IMR-90 (cell line): ENCODE results near the gene SPATS2L. TPM values are rescaled to one million over a fixed set of nuclear protein-coding genes. Genes with fewer than 3 reads are reported as not detected.

Experiments
- ATAC-seq: fragments of 200-7000 bp; cut with Tn5 transposase; 2 replicates; pipeline ENCODE4 v1.9.1; 2020; ENCODE audit warnings: low read depth, mild to moderate bottlenecking, moderate library complexity
- BruUV-seq: library from RNA; stranded (reverse); fragments of 400-500 nt; replicated peaks from 2 replicates; lab custom pipeline; 2021; lab: Mats Ljungman, UMichigan
- CTCF ChIA-PET: fragments of 300-600 bp; formaldehyde crosslinking; extraction: SDS; loops from one replicate; lab custom pipeline; 2021; ENCODE audit warnings: antibody characterized with exemption; lab: Yijun Ruan, JAX
- POLR2A ChIA-PET: fragments of 300-600 bp; sonication (Branson Sonifier 250); formaldehyde crosslinking; loops from one replicate; lab custom pipeline; 2022; ENCODE audit warnings: antibody characterized with exemption; ENCODE audit not compliant: unreplicated experiment; lab: Charles Lee
- DNase-seq: peaks from one replicate; pipeline ENCODE4 v3.0.0; 2013
- H2AFZ ChIP-seq: replicated peaks from 2 replicates; pipeline ENCODE3; 2013; ENCODE audit warnings: low read length, mild to moderate bottlenecking; ENCODE audit not compliant: poor library complexity
- H2AK5ac ChIP-seq: 2 replicates; pipeline ENCODE4 v1.6.1; 2013; ENCODE audit warnings: low read depth, low read length, inconsistent platforms
- H2AK9ac ChIP-seq: replicated peaks from 2 replicates; pipeline ENCODE3; 2013; ENCODE audit warnings: mild to moderate bottlenecking, low read depth, low read length, moderate library complexity; ENCODE audit not compliant: poor library complexity
- H2BK120ac ChIP-seq: 2 replicates; pipeline ENCODE4 v1.6.1; 2013; ENCODE audit warnings: low read depth, low read length, inconsistent platforms
- H2BK15ac ChIP-seq: 3 replicates; pipeline ENCODE4 v1.6.1; 2013; ENCODE audit warnings: low read depth, low read length, inconsistent platforms
- H2BK20ac ChIP-seq: 2 replicates; pipeline ENCODE4 v1.6.1; 2013; ENCODE audit warnings: low read depth, mild to moderate bottlenecking, inconsistent platforms, low read length, moderate library complexity
- H2BK5ac ChIP-seq: 2 replicates; pipeline ENCODE4 v1.6.1; 2013; ENCODE audit warnings: mild to moderate bottlenecking, low read depth, low read length, inconsistent platforms; ENCODE audit not compliant: poor library complexity, severe bottlenecking
- H3K14ac ChIP-seq: replicated peaks from 2 replicates; pipeline ENCODE4 v1.6.1; 2013; ENCODE audit warnings: low read depth, low read length, inconsistent platforms
- H3K18ac ChIP-seq: 2 replicates; pipeline ENCODE4 v1.6.1; 2013; ENCODE audit warnings: low read depth, low read length, control low read depth
- H3K23ac ChIP-seq: 2 replicates; pipeline ENCODE4 v1.6.1; 2013; ENCODE audit warnings: low read depth, low read length, inconsistent platforms
- H3K27ac ChIP-seq: 2 replicates; pipeline ENCODE4 v1.5.1; 2013; ENCODE audit warnings: mild to moderate bottlenecking, control low read depth, low read length; ENCODE audit not compliant: insufficient read depth
- H3K27me3 ChIP-seq: 2 replicates; pipeline ENCODE4 v1.6.1; 2013; ENCODE audit warnings: low read length; ENCODE audit not compliant: control insufficient read depth, insufficient read depth
- H3K36me3 ChIP-seq: 2 replicates; pipeline ENCODE4 v1.6.1; 2013; ENCODE audit warnings: low read length, mixed read lengths; ENCODE audit not compliant: control insufficient read depth, insufficient read depth
- H3K4ac ChIP-seq: 2 replicates; pipeline ENCODE4 v1.6.1; 2013; ENCODE audit warnings: low read depth, low read length, inconsistent platforms
- H3K4me1 ChIP-seq: 2 replicates; pipeline ENCODE4 v1.6.1; 2013; ENCODE audit warnings: low read length, mixed read lengths; ENCODE audit not compliant: control insufficient read depth, insufficient read depth
- H3K4me2 ChIP-seq: 2 replicates; pipeline ENCODE4 v1.6.1; 2013; ENCODE audit warnings: low read depth, mild to moderate bottlenecking, control low read depth, low read length, moderate library complexity
- H3K4me3 ChIP-seq: 2 replicates; pipeline ENCODE4 v1.5.1; 2013; ENCODE audit warnings: low read depth, mild to moderate bottlenecking, control low read depth, low read length, moderate library complexity; ENCODE audit not compliant: insufficient read depth
- H3K56ac ChIP-seq: 2 replicates; pipeline ENCODE4 v1.6.1; 2013; ENCODE audit warnings: low read length, inconsistent platforms; ENCODE audit not compliant: insufficient read depth; ENCODE audit errors: extremely low read depth
- H3K79me1 ChIP-seq, 2 experiments: 2 replicates each; pipeline ENCODE4 v1.6.1; 2013; ENCODE audit warnings: low read length in 2 of 2, inconsistent platforms in 1 of 2, low read depth in 1 of 2
- H3K9ac ChIP-seq: 2 replicates; pipeline ENCODE4 v1.6.1; 2013; ENCODE audit warnings: low read depth, low read length, control low read depth
- H3K9me1 ChIP-seq: 2 replicates; pipeline ENCODE4 v1.6.1; 2013; ENCODE audit warnings: low read length, inconsistent platforms; ENCODE audit not compliant: insufficient read depth
- H3K9me3 ChIP-seq: 2 replicates; pipeline ENCODE4 v1.6.1; 2013; ENCODE audit warnings: low read length; ENCODE audit not compliant: control insufficient read depth, insufficient read depth
- H4K20me1 ChIP-seq: 2 replicates; pipeline ENCODE4 v1.6.1; 2013; ENCODE audit warnings: low read length, inconsistent platforms; ENCODE audit not compliant: insufficient read depth
- H4K5ac ChIP-seq: 2 replicates; pipeline ENCODE4 v1.6.1; 2013; ENCODE audit warnings: mild to moderate bottlenecking, low read depth, low read length, control low read depth
- H4K8ac ChIP-seq, 2 experiments: 2 replicates each; pipeline ENCODE4 v1.6.1; 2013; ENCODE audit warnings: low read depth in 2 of 2, low read length in 2 of 2, control low read depth in 1 of 2, inconsistent platforms in 1 of 2
- H4K91ac ChIP-seq: 2 replicates; pipeline ENCODE4 v1.6.1; 2013; ENCODE audit warnings: low read depth, low read length, inconsistent platforms; ENCODE audit not compliant: insufficient read depth
- BHLHE40 ChIP-seq: fragments of 150-350 bp; IDR thresholded peaks from 2 replicates; pipeline ENCODE4 v1.6.1; 2016; ENCODE audit warnings: mild to moderate bottlenecking, low read depth, low read length
- CEBPB ChIP-seq: IDR thresholded peaks from 2 replicates; pipeline ENCODE4 v1.6.1; 2012; ENCODE audit warnings: low read depth, low read length, improper control_type of control experiment
- MAZ ChIP-seq: IDR thresholded peaks from 2 replicates; pipeline ENCODE4 v1.6.1; 2012; ENCODE audit warnings: low read depth, mild to moderate bottlenecking, low read length, improper control_type of control experiment, moderate library complexity, borderline replicate concordance
- WGBS, 2 experiments: methylation state at CpG; one replicate each; pipeline versions ENCODE4 v1.1.5 to v1.1.7; 2013; ENCODE audit warnings: missing lambda C conversion rate in 2 of 2; ENCODE audit not compliant: insufficient read length in 1 of 2; ENCODE audit errors: extremely low coverage in 2 of 2; 5-methylcytosine and 5-hydroxymethylcytosine counted together
- dilution Hi-C: fragments of 300-500 bp; cut with HindIII; formaldehyde crosslinking; loops from one replicate; pipeline ENCODE4 v1.14.3; 2018; ENCODE audit warnings: low sequenced_read_pairs; ENCODE audit not compliant: unreplicated experiment
- in situ Hi-C: fragments of 300-500 bp; cut with MboI; formaldehyde crosslinking; loops from 3 replicates; pipeline ENCODE4 v1.14.3; 2019; ENCODE audit warnings: low sequenced_read_pairs, inconsistent platforms, mixed read lengths
- intact Hi-C: fragments of 100-400 bp; cut with micrococcal nuclease; formaldehyde crosslinking; loops from 2 replicates; pipeline ENCODE4 v1.10.0; 2022
- polyA plus RNA-seq, 3 experiments: library from polyadenylated mRNA; depleted of rRNA; stranded (reverse); fragments of >200 nt; gene quantifications; 2 replicates each; pipeline ENCODE4 v1.2.3, GENCODE V29; 2012; ENCODE audit warnings: low replicate concordance in 1 of 3
- total RNA-seq: library from RNA; depleted of rRNA; stranded (reverse); fragments of >200 nt; gene quantifications from 2 replicates; pipeline ENCODE4 v1.2.3, GENCODE V29; 2012

The SPATS2L gene
- total and polyA plus RNA-seq, 2 of the 4 experiments (the other 2 are of a cell fraction) = 118 to 155 TPM

DNA sequence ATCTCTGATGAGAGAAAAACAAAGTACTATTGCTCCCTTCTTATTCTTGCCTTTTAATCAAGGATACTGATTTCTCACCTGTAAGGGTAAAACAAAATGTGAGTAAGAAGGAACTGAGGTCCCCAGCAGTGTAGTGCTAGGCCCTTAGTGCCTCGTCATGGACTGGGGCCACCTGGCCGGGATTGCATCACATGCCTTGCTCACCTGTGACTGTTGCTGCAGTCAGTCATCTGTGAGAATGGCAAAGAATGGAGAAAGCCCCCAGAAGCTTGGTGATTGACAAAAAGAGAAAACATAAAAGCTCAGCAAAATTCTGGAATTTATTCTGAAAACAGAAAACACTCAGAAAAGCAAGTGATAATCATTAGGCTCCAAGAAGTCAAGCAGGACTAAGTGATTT, 63.4 kb downstream of the SPATS2L start:
- Histone ChIP-seq H3K4me1 (peaks cover 6% of the 10 kb centered on the region), H3K9ac (no peak overlapping the region), H3K9me1 (peaks cover 20% of the 10 kb centered on the region; the same call in 1 of the 2 replicates), H3K79me1 (peaks cover 50 to 70% of the 10 kb centered on the region in 2 experiments), H2BK15ac (no peak overlapping the region), H2AK9ac (no peak overlapping the region), H2AK5ac (no peak overlapping the region), H3K23ac (no peak overlapping the region), H3K9me3 (no peaks in the 10 kb centered on the region), H4K5ac (no peak overlapping the region), H2BK120ac (no peak overlapping the region), H3K36me3 (peaks cover 6% of the 10 kb centered on the region), H3K27ac (no peak overlapping the region), H2AFZ (no peak overlapping the region), H3K4me3 (no peak overlapping the region), H3K18ac (no peak overlapping the region), H3K56ac (no peak overlapping the region), H4K91ac (no peak overlapping the region), H3K4ac (no peak overlapping the region), H4K20me1 (peaks cover 2% of the 10 kb centered on the region; the same call in 1 of the 2 replicates), H2BK20ac (no peak overlapping the region), H3K4me2 (no peak overlapping the region), H4K8ac (no peak overlapping the region), H3K14ac (no peak overlapping the region), H2BK5ac (no peak overlapping the region), H3K27me3 (no peaks in the 10 kb centered on the region)
- no TSS peak for BruUV-seq
- TF ChIP-seq CEBPB = 0 out of 2 replicates have a peak, but pooled peaks have one; percentile 20
- no peak for TF ChIP-seq BHLHE40
- no peak for TF ChIP-seq MAZ
- 100% methylated on average over 1 of the region's 2 CpGs; no CpG with 5 or more reads in 1 of the 2 experiments for WGBS, 2 experiments
- ATAC-seq (no peak), DNase-seq (no peak)
- in situ Hi-C loops (no loop called here), dilution Hi-C loops (no loop called here), intact Hi-C loops (no loop called here)
- CTCF ChIA-PET = no interaction called here
- POLR2A ChIA-PET = no interaction called here
